HepG2 (cell line): ENCODE measurements around the gene TNFRSF21. TPM values are rescaled to one million over a fixed set of nuclear protein-coding genes. Genes with fewer than 3 reads are reported as not detected.

Experiments used
- ATAC-seq: fragments of 200-7000 bp; cut with Tn5 transposase; 3 replicates; pipeline ENCODE4 v1.9.1; 2020; ENCODE audit warnings: mild to moderate bottlenecking, moderate library complexity
- BruUV-seq: library from RNA; stranded (reverse); fragments of 400-500 nt; replicated peaks from 2 replicates; lab custom pipeline; 2021; lab: Mats Ljungman, UMichigan
- CTCF ChIA-PET: fragments of 300-600 bp; formaldehyde crosslinking; extraction: SDS; loops from one replicate; lab custom pipeline; 2021; ENCODE audit warnings: low total read pairs, inconsistent platforms, low intra/inter-chr PET ratio; lab: Yijun Ruan, JAX
- POLR2A ChIA-PET: fragments of 350-600 bp; sonication (Branson Sonifier 250); formaldehyde crosslinking; loops from one replicate; lab custom pipeline; 2020; ENCODE audit warnings: antibody characterized with exemption, inconsistent platforms; lab: Yijun Ruan, JAX
- DNase-seq: peaks from one replicate; pipeline ENCODE4 v3.0.0-alpha.2; 2015; ENCODE audit warnings: low spot score
- FAIRE-seq: peaks from 3 replicates; lab custom pipeline; 2011; peaks lifted over from hg19 to GRCh38; lab: Jason Lieb, UNC
- H2AFZ ChIP-seq: one replicate; pipeline ENCODE4 v1.6.1; 2011; ENCODE audit warnings: low read length, inconsistent platforms
- H3K27ac ChIP-seq: fragments of 300-600 bp; 3 replicates; pipeline ENCODE4 v1.8.0; 2011; ENCODE audit warnings: mixed run types, mild to moderate bottlenecking, mixed read lengths, low read length, inconsistent platforms; ENCODE audit not compliant: insufficient read depth; ENCODE audit errors: extremely low read length
- H3K27me3 ChIP-seq, 2 experiments: fragments of 200-600 bp in 1 of 2; 2 replicates in 1 of 2; 3 replicates in 1 of 2; pipeline versions ENCODE4 v1.6.0 to v1.8.0; 2011; ENCODE audit warnings: low read length in 2 of 2, mild to moderate bottlenecking in 2 of 2, moderate library complexity in 2 of 2, inconsistent platforms in 1 of 2; ENCODE audit not compliant: insufficient read depth in 2 of 2, control insufficient read depth in 1 of 2
- H3K36me3 ChIP-seq, 2 experiments: fragments of 200-600 bp in 1 of 2; replicated peaks in 1 of 2; 2 replicates in 1 of 2; 3 replicates in 1 of 2; pipeline versions ENCODE4 v1.5.1 to v1.8.0; 2011; ENCODE audit warnings: low read length in 2 of 2, inconsistent platforms in 1 of 2; ENCODE audit not compliant: insufficient read depth in 2 of 2, control insufficient read depth in 1 of 2
- H3K4me1 ChIP-seq: 2 replicates; pipeline ENCODE4 v1.5.1; 2012; ENCODE audit warnings: low read length, inconsistent platforms; ENCODE audit not compliant: insufficient read depth
- H3K4me2 ChIP-seq: 2 replicates; pipeline ENCODE4 v1.6.0; 2011; ENCODE audit warnings: low read depth, low read length, inconsistent platforms
- H3K4me3 ChIP-seq, 3 experiments: fragments of 200-600 bp in 1 of 3; sonication (generic), shearing (Covaris generic) in 1 of 3; replicated peaks in 1 of 3; 2 replicates each; pipeline ENCODE4 v1.5.1; 2011 to 2016; ENCODE audit warnings: low read length in 3 of 3, inconsistent platforms in 2 of 3, low read depth in 2 of 3, mild to moderate bottlenecking in 2 of 3, control low read depth in 1 of 3, mixed read lengths in 1 of 3; ENCODE audit not compliant: insufficient read depth in 1 of 3
- H3K79me2 ChIP-seq: one replicate; pipeline ENCODE4 v1.6.1; 2011; ENCODE audit warnings: low read length, inconsistent platforms; ENCODE audit not compliant: insufficient read depth
- H3K9ac ChIP-seq: 2 replicates; pipeline ENCODE4 v1.6.0; 2011; ENCODE audit warnings: mild to moderate bottlenecking, low read depth, low read length, inconsistent platforms; ENCODE audit not compliant: insufficient read depth
- H3K9me3 ChIP-seq: 2 replicates; pipeline ENCODE4 v1.5.1; 2012; ENCODE audit warnings: mild to moderate bottlenecking, low read length
- H4K20me1 ChIP-seq: 2 replicates; pipeline ENCODE4 v1.6.0; 2011; ENCODE audit warnings: inconsistent platforms, mild to moderate bottlenecking, low read length, moderate library complexity; ENCODE audit not compliant: insufficient read depth
- AGO2 ChIP-seq: fragments of 200-400 bp; formaldehyde crosslinking; optimal IDR thresholded peaks from 2 replicates; pipeline ENCODE3; 2017; ENCODE audit warnings: mild to moderate bottlenecking, low read depth, low read length, moderate library complexity
- HMGXB4 ChIP-seq, 2 experiments: sonication (generic) in 1 of 2; formaldehyde crosslinking in 1 of 2; IDR thresholded peaks; 2 replicates each; pipeline versions ENCODE4 v1.4.0 to v1.6.1; 2018 to 2020; ENCODE audit warnings: missing genetic modification reagents in 2 of 2, borderline replicate concordance in 1 of 2, low read depth in 1 of 2, mild to moderate bottlenecking in 1 of 2, missing biosample characterization in 1 of 2
- RBM22 ChIP-seq: fragments of 200-400 bp; formaldehyde crosslinking; optimal IDR thresholded peaks from 2 replicates; pipeline ENCODE3; 2017; ENCODE audit warnings: mild to moderate bottlenecking, low read length, moderate library complexity
- ZNF232 ChIP-seq: sonication (generic); formaldehyde crosslinking; IDR thresholded peaks from 2 replicates; pipeline ENCODE4 v1.4.0; 2020; ENCODE audit warnings: missing genetic modification reagents, borderline replicate concordance
- ZSCAN31 ChIP-seq: sonication (generic); formaldehyde crosslinking; IDR thresholded peaks from 2 replicates; pipeline ENCODE4 v1.5.0; 2020; ENCODE audit warnings: low read depth, mild to moderate bottlenecking, missing genetic modification reagents
- WGBS: methylation state at CpG from one replicate; pipeline ENCODE4 v1.1.6; 2017; ENCODE audit warnings: low lambda C conversion rate; 5-methylcytosine and 5-hydroxymethylcytosine counted together
- in situ Hi-C: cut with HindIII; loops from 2 replicates; pipeline ENCODE4 v1.10.0; 2017; ENCODE audit warnings: low pct_unique_long_range_greater_than_20kb; ENCODE audit not compliant: extremely low pct_ligation_motif_present
- intact Hi-C: fragments of 100-400 bp; cut with micrococcal nuclease; formaldehyde crosslinking; loops from one replicate; pipeline ENCODE4 v1.10.0; 2022; ENCODE audit not compliant: unreplicated experiment
- polyA plus RNA-seq, 8 experiments: library from polyadenylated mRNA; depleted of rRNA in 3 of 8; stranded (reverse) in 7 of 8; unstranded in 1 of 8; fragments of >200 nt; fragmentation: Illumina TruSeq in 4 of 8; extraction: Trizol in 4 of 8; gene quantifications; 2 replicates each; pipeline versions ENCODE4 v1.2.1 to v1.2.3, GENCODE V29; 2011 to 2016; ENCODE audit warnings: low read depth in 4 of 8, missing spikeins in 1 of 8, mixed read lengths in 1 of 8; ENCODE audit not compliant: insufficient read depth in 1 of 8
- total RNA-seq, 5 experiments: library from RNA; depleted of rRNA; stranded (reverse); fragments of >200 nt; fragmentation: Illumina TruSeq; extraction: Trizol; gene quantifications; 2 replicates each; pipeline ENCODE4 v1.2.3, GENCODE V29; 2016; ENCODE audit warnings: low read depth in 1 of 5

Gene TNFRSF21
- total and polyA plus RNA-seq, 2 of the 13 experiments (the other 11 are each of a cell fraction or from before 2014, with no cell fraction given) = 24.8 to 46.3 TPM

GRCh38 chr6:47237196-47237595, 72.5 kb downstream of the TNFRSF21 start (continued):
- TF ChIP-seq HMGXB4 (CRISPR knock-in tag; IDR thresholded peaks at IDR 0.05; ENCODE audit: borderline replicate concordance in 1 of 2, low read depth in 1 of 2) = no peak

- no peak for DNase-seq
- H4K20me1 ChIP-seq = no peaks in the 10 kb centered on the region
- no peaks in the 10 kb centered on the region for H3K9me3 ChIP-seq
- no peak overlapping the region for H3K27ac ChIP-seq
- TF ChIP-seq ZNF232 (no peak), AGO2 (peak; percentile 40), ZSCAN31 (CRISPR knock-in tag) (no peak), RBM22 (peak; percentile 79)
- TF ChIP-seq, all 625 proteins: peak for 2
- no peak overlapping the region for H2AFZ ChIP-seq
- peaks cover 14% of the 10 kb centered on the region for H3K79me2 ChIP-seq
- no peak overlapping the region for H3K4me3 ChIP-seq
- ChIA-PET CTCF (no interaction called here), POLR2A (no interaction called here)
- WGBS = 98% methylated on average over 8 of the region's 8 CpGs
- no peak overlapping the region for H3K4me2 ChIP-seq
- peaks cover 33 to 67% of the 10 kb centered on the region in 2 experiments for H3K36me3 ChIP-seq
- ATAC-seq = peak; percentile 28; the same call in 1 of the 3 replicates
- H3K27me3 ChIP-seq = no peaks in the 10 kb centered on the region
- intact Hi-C loops = no loop called here
- in situ Hi-C loops = loop anchor here (5.0 kb wide), 1 partner anchor 71 kb away; the partner anchor contains the start of gene TNFRSF21
- no peak for FAIRE-seq
- BruUV-seq = no TSS peak
- H3K9ac ChIP-seq = no peak overlapping the region
- H3K4me1 ChIP-seq = peaks cover 8% of the 10 kb centered on the region
Measured at GRCh38 chr6:47235964-47236760, 73.5 kb downstream of the TNFRSF21 start.
